GM19025 (cell line): ENCODE results near the gene LTA.

Experiments
- ATAC-seq: cut with Tn5 transposase; IDR thresholded peaks from one replicate; pipeline ENCODE4 v1.9.1; 2021; ENCODE audit warnings: mild to moderate bottlenecking, low read depth, moderate library complexity; ENCODE audit not compliant: unreplicated experiment

The LTA gene, protein sequence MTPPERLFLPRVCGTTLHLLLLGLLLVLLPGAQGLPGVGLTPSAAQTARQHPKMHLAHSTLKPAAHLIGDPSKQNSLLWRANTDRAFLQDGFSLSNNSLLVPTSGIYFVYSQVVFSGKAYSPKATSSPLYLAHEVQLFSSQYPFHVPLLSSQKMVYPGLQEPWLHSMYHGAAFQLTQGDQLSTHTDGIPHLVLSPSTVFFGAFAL

DNA sequence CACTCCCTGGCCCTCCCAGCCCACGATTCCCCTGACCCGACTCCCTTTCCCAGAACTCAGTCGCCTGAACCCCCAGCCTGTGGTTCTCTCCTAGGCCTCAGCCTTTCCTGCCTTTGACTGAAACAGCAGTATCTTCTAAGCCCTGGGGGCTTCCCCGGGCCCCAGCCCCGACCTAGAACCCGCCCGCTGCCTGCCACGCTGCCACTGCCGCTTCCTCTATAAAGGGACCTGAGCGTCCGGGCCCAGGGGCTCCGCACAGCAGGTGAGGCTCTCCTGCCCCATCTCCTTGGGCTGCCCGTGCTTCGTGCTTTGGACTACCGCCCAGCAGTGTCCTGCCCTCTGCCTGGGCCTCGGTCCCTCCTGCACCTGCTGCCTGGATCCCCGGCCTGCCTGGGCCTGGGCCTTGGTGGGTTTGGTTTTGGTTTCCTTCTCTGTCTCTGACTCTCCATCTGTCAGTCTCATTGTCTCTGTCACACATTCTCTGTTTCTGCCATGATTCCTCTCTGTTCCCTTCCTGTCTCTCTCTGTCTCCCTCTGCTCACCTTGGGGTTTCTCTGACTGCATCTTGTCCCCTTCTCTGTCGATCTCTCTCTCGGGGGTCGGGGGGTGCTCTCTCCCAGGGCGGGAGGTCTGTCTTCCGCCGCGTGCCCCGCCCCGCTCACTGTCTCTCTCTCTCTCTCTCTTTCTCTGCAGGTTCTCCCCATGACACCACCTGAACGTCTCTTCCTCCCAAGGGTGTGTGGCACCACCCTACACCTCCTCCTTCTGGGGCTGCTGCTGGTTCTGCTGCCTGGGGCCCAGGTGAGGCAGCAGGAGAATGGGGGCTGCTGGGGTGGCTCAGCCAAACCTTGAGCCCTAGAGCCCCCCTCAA is at the start of gene LTA:
Gene LTA, plus strand, starts transcription at position 249 of the 871 bp plus-strand sequence. Its CDS starts 454 bp downstream, at position 703.
- ATAC-seq, result peak; percentile 54

DNA sequence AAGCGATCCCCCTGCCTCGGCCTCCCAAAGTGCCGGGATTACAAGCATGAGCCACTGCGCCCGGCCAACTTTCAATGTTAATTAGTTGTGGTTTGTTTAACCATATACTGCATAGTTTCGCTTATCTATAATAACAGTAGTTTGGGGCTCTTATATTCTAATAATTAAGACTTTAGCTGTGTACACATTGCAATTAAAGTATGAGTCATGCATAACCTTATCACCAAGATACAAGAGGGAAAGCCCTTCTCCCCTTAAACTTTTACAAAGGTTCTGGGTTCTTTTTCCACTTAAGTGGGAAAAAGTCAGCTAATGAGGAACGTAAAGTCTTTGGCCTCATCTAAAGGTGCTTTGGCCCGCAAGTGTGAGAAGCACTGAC is 46.5 kb upstream of the LTA start:
- no peak for ATAC-seq

DNA sequence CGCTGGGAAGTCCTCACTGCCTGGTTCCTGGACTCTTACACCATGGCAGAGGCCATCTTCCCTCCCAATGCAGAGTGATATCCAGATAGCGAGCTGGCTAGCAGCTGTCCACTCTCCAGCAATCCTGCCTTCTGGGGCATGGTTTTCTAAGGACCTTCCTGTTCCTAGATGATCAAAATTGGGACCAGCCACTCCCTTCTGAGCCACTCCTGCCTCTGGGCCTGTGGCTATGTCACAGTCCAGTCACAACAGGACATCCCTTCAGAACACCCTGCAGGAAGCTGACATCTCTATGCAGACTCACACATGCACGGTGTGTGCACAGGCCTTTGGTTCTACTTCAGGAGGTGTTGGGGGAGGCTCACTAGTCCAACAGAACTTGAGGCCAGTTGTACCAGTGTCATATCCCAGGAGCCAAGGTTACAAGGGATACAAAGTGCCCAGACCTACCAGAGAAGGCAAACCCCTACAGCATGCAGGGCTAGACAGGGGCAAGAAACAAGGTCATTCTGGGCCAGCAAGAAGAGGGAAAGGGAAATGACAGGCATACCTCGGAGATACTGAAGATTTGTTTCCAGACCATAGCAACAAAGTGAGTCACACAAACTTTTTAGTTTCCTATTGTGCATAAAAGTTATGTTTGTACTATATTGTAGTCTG is 46.0 kb upstream of the LTA start:
- ATAC-seq, result no peak

- ATAC-seq, result no peak
Observed at GRCh38 chr6:31528307-31528777, 43.7 kb upstream of the LTA start.

DNA sequence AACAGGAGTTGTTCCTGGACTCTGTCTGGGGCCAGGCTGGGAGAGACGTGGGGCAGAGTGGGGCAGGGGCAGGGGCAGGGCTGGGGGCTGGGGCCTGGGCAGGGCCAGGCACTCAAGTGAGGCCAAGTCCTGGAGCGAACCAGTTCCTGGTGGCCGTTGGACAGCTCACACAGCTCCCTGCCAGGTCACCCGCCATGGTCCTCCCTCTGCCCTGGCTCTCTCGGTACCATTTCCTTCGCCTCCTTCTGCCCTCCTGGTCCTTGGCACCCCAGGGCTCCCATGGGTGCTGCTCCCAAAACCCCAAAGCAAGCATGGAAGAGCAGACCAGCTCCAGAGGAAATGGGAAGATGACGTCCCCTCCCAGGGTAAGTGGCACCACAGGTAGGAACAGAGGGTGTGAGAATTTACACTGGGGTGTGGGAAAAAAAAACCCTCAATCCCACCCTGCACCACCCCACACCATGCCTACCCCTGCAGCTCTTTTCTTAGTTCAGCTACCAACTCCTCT is 43.2 kb upstream of the LTA start, which contains the start of gene MCCD1:
Gene MCCD1, plus strand, starts transcription at position 142 of the 508 bp plus-strand sequence. Its CDS starts 53 bp downstream, at position 195.
- ATAC-seq, result no peak

DNA sequence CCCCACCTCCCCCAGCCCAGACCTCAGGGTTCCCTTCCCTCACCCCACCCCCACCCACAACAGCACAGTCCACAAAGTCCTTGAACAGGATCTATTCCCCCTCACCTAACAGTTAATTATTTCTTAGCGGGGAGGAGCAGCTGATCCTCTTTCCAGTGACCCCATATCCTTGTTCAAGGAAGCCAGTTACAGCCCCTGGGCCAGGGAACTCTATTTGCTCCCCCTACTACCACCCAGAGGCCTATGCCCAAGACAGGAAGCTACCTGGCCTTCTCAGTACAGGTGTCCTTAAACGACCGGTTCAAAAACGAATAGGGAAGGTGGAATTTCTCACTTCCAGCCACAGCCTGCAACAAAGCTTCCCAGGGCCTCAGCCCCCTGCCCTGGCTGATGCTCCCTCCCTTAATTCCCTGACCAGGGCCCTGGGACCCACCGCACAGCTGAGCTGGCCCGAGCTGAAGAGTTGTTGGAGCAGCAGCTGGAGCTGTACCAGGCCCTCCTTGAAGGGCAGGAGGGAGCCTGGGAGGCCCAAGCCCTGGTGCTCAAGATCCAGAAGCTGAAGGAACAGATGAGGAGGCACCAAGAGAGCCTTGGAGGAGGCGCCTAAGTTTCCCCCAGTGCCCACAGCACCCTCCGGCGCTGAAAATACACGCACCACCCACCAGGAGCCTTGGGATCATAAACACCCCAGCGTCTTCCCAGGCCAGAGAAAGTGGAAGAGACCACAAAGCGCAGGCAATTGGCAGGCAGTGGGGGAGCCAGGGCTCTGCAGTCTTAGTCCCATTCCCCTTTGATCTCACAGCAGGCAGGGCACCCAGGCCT is 42.5 kb upstream of the LTA start:
- ATAC-seq, result no peak

- no peak for ATAC-seq
Observed at GRCh38 chr6:31530659-31531058, 41.4 kb upstream of the LTA start.

DNA sequence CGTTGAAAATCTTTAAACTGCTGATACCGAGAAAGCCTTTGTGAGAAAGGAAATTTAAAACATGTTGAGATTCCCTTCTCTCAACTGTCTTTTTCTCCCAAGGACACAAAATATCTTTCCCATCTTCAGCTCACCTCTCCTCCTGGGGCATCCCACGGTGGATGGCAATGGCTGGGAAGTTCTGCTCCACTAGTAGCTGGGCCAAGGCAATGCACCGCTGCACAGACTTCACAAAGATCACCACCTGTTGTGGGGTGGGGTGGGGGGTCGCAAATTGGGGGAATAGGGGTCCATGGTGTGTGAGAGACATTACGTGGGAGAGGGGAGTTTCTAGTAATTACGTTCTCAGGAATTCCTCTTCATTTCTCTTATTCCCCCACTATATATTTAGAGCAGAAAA is 40.9 kb upstream of the LTA start:
- no peak for ATAC-seq

DNA sequence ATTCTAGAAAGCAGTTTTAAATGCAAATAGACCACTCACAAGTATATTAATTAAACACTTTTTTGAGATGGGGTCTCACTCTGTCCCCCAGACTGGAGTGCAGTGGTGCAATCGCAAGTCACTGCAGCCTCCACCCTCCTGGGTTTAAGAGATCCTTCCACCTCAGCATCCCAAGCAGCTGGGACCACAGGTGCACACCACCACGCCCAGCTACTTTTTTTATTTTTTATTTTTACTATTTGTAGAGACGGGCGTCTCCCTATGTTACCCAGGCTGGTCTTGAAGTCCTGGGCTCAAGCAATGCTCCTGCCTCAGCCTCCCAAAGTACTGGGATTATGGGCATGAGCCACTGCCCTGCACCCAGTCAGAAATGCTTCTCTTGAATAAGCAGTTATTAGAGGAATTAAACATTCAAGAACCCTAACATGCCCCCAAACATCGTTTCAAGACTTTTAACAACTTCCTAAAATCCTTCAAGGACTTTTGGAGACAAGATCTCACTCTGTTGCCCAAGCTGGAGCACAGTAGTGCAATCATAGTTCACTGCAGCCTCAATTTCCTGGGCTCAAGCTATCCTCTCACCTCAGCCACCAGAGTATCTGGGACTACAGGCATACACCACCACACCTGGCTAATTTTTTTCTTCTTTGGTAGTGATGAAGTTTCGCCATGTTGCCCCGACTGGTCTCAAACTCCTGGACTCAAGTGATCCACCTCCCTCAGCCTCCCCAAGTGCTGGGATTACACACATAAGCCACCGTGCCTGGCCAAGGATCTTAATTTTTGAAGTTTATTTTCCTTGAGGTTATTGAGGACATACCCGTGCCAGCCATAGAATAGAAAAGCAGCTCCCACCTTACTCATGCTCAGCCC is 40.1 kb upstream of the LTA start:
- no peak for ATAC-seq

- no peak for ATAC-seq
Observed at GRCh38 chr6:31532644-31533454, 39.2 kb upstream of the LTA start.

GRCh38 chr6:31533455-31533841 is 38.6 kb upstream of the LTA start:
- no peak for ATAC-seq

DNA sequence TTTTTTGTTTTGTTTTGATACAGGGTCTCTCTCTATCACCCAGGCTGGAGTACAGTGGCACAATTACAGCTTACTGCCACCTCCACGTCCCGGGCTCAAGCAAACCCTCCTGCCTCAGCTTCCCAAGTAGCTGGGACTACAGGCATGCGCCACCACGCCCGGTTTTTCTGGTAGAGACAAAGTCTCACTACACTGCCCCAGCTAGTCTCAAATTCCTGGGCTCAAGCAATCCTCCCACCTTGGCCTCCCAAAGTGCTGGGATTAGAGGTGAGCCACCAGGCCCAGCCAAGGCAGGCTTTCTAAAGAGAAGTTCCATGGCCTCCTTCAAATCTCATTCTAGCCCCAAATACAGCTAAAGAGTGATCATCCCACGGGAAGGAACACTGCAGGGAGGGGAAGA is 38.1 kb upstream of the LTA start:
- no peak for ATAC-seq

- ATAC-seq, result no peak
Observed at GRCh38 chr6:31534521-31535040, 37.5 kb upstream of the LTA start.

DNA sequence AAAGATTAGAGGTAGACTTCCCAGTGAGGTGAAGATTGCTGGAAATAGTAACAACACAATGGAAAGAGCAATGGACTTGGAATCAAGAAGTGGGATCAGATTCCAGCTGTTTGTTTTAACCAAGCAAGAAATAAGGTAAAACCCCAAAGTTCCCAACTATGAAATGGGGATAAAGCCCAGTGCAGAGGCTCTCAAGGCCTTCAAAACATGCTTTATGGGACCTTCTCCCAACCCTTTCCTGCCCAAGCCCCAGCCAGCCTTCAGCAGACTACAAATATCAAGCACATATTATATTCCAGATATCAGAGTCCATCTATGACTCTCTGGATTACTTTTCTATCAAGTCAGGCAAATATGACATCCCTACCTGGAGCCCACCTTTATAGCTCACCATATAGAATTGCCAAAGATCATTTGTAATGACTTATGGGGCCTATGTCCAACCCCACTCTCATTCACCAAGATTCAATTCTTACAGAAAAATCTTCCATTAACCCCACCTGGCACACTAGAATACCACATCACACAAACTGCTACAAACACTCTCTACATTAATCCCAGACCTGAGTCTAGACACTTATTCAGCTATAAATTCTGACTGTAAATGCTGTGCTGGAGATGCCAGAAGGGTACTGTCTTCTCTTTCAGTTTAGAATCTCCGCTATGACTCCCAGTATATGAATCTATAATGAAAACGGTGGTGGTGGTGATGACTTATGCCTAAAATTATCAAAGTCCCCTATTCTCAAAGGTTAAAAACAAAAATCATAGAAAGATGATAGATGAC is 36.4 kb upstream of the LTA start:
- ATAC-seq, result no peak

GRCh38 chr6:31538805-31539400 is 33.2 kb upstream of the LTA start:
- no peak for ATAC-seq

- no peak for ATAC-seq
Observed at GRCh38 chr6:31540640-31541039, 31.4 kb upstream of the LTA start.

DNA sequence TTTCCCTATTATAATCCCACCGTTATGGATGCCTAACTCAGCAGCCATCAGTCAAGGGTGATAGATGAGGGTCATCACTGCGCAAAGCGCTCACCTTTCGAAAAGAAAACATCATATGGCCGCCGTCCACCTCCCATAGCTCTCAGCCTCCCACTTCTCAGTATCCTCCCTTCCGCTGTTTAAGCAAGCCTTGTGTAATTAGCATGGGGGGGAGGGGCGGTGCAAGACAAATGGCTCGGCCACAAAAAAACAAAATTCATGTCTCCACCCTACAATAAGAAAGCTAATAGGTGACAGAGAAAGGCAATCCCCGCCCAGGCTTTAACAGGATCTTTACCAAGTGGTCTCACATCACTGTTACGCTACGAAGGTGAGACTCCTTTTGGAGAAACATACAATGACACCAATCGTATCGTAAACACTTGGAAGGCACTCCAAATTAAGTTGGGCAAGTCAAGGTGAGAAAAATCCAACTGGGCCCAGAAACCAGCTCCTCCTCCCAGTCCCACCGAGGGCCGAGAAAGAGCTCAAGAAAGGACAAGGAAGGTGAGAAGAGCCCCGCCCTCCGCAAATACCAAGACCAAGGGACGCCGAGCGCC is 30.9 kb upstream of the LTA start:
- ATAC-seq, result no peak
